Body of pancreas (tissue), 4 donors: ENCODE results near the gene HMX2. TPM values are rescaled to one million over a fixed set of nuclear protein-coding genes. Genes with fewer than 3 reads are reported as not detected.

Source experiments
- ATAC-seq: fragments of 150-250 bp; one replicate; pipeline ENCODE4 v1.9.1; 2016
- DNase-seq, 4 donors: peaks; one replicate each; pipeline ENCODE4 v3.0.0-alpha.2; 2019
- H3K27ac ChIP-seq, 4 donors: fragments of 200-600 bp; sonication (generic); 1 replicate in 3 of 4; 2 replicates in 1 of 4; pipeline versions ENCODE4 v1.5.1 to v1.6.1; 2016 to 2019; ENCODE audit warnings: mild to moderate bottlenecking in 1 of 4, mixed read lengths in 1 of 4, moderate library complexity in 1 of 4
- H3K27me3 ChIP-seq, 2 donors: fragments of 200-600 bp; sonication (generic); one replicate each; pipeline ENCODE4 v1.6.0; 2016; ENCODE audit warnings: mild to moderate bottlenecking in 1 of 2
- H3K36me3 ChIP-seq, 2 donors: fragments of 200-600 bp; sonication (generic); replicated peaks in 1 of 2; 2 replicates each; pipeline ENCODE4 v1.5.1; 2016; ENCODE audit warnings: low read depth in 2 of 2; ENCODE audit not compliant: insufficient read depth in 1 of 2
- H3K4me1 ChIP-seq: fragments of 200-600 bp; sonication (generic); one replicate; pipeline ENCODE4 v1.6.0; 2016
- H3K4me3 ChIP-seq, 2 donors: fragments of 200-600 bp; sonication (generic); 1 replicate in 1 of 2; 2 replicates in 1 of 2; pipeline ENCODE4 v1.5.1; 2016 to 2019
- H3K9me3 ChIP-seq, 3 donors: fragments of 200-600 bp; sonication (generic); 1 replicate in 2 of 3; 2 replicates in 1 of 3; pipeline ENCODE4 v1.5.1; 2016
- POLR2A ChIP-seq, 3 donors: fragments of 450-650 bp; IDR thresholded peaks; one replicate each; pipeline ENCODE4 v1.6.1; 2016; ENCODE audit warnings: antibody characterized with exemption in 3 of 3, mild to moderate bottlenecking in 2 of 3
- WGBS, 2 donors: methylation state at CpG; one replicate each; pipeline ENCODE4 v1.1.5; 2017; 5-methylcytosine and 5-hydroxymethylcytosine counted together
- intact Hi-C: fragments of 100-400 bp; cut with DNase I; formaldehyde crosslinking; loops from one replicate; pipeline ENCODE4 v1.15.1; 2023
- total RNA-seq, 2 donors: library from RNA; depleted of rRNA; stranded (reverse); fragments of >200 nt; gene quantifications; one replicate each; pipeline ENCODE4 v1.1.0, GENCODE V29; 2016
- TF ChIP-seq, protein P1 (sequence below), 7 experiments: fragments of 450-650 bp in 4 of 7; fragments of 200-600 bp in 3 of 7; sonication (generic) in 3 of 7; IDR thresholded peaks; one replicate each; pipeline ENCODE4 v1.5.1; 2016 to 2019; ENCODE audit warnings: antibody characterized with exemption in 7 of 7

Gene HMX2
- total RNA-seq, 2 donors from 2014 or later: not detected

DNA sequence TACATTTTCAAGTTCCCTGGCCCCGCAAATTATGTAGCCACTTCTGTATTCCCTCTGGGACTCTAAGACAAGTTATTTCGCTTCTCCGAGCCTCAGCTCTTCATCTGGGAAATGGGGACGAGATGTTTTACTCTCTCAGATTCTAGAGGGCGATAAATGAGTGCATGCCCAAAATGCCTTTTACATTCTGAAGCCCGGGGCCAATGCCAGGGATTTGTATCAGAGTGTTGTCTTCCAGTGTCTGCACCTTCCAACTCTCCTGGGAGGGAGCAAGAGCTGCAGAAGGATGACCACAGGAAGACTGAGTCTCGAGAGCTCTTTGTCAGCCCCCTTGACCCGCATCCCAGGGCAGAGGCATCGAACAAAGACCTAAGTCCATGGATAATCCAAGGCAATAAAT lies 46.1 kb downstream of the HMX2 start:
- TF ChIP-seq, protein P1, sequence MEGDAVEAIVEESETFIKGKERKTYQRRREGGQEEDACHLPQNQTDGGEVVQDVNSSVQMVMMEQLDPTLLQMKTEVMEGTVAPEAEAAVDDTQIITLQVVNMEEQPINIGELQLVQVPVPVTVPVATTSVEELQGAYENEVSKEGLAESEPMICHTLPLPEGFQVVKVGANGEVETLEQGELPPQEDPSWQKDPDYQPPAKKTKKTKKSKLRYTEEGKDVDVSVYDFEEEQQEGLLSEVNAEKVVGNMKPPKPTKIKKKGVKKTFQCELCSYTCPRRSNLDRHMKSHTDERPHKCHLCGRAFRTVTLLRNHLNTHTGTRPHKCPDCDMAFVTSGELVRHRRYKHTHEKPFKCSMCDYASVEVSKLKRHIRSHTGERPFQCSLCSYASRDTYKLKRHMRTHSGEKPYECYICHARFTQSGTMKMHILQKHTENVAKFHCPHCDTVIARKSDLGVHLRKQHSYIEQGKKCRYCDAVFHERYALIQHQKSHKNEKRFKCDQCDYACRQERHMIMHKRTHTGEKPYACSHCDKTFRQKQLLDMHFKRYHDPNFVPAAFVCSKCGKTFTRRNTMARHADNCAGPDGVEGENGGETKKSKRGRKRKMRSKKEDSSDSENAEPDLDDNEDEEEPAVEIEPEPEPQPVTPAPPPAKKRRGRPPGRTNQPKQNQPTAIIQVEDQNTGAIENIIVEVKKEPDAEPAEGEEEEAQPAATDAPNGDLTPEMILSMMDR (IDR thresholded peaks at IDR 0.05): no peak
- TF ChIP-seq POLR2A (IDR thresholded peaks at IDR 0.05): no peak
- ATAC-seq: no peak

More for the DNA sequence above, 46.1 kb downstream of the HMX2 start:
- Histone ChIP-seq H3K27ac (no peak overlapping the region), H3K27me3 (no peaks in the 10 kb centered on the region), H3K9me3 (no peaks in the 10 kb centered on the region), H3K4me1 (no peaks in the 10 kb centered on the region), H3K4me3 (no peak overlapping the region), H3K36me3 (no peaks in the 10 kb centered on the region)
- intact Hi-C loops: no loop called here
- 95 to 100% methylated on average over 8 to 9 of the region's 9 CpGs for WGBS, 2 donors
- no peak for DNase-seq

Other genes with a start within 250 kb of the HMX2 start
- not detected for gene FAM24A, start 237.5 kb upstream of the HMX2 start, total RNA-seq
- 1 to 10 TPM; 1.6 to 4.7 TPM for gene C10orf88, start 193.9 kb upstream of the HMX2 start, total RNA-seq
- 1 to 10 TPM; 1.6 to 1.8 TPM for gene PSTK, start 167.7 kb upstream of the HMX2 start, total RNA-seq
- 10 to 100 TPM in 1 of 2 donors, 1 to 10 TPM in 1; 3.6 to 10.4 TPM for gene IKZF5, start 139.3 kb upstream of the HMX2 start, total RNA-seq
- 10 to 100 TPM; 13.8 to 21.8 TPM for gene ACADSB, start 139.1 kb upstream of the HMX2 start, total RNA-seq
- not detected for gene HMX3, start 12.2 kb upstream of the HMX2 start, total RNA-seq
- 10 to 100 TPM; 39.4 to 51.1 TPM for gene BUB3, start 6.3 kb downstream of the HMX2 start, total RNA-seq